Smooth muscle cell (in vitro differentiated cells): ENCODE results near the gene ZKSCAN5. TPM values are rescaled to one million over a fixed set of nuclear protein-coding genes. Genes with fewer than 3 reads are reported as not detected.

Experiments used
- DNase-seq: peaks from one replicate; lab custom pipeline; 2025; ENCODE audit not compliant: unreplicated experiment; lab: John Stamatoyannopoulos, UW
- H2AFZ ChIP-seq: fragments of 200-600 bp; sonication (generic); 2 replicates; pipeline ENCODE4 v1.6.0; 2016; ENCODE audit warnings: antibody characterized with exemption, low read depth, mild to moderate bottlenecking
- H3F3A ChIP-seq: fragments of 200-600 bp; sonication (generic); 2 replicates; pipeline ENCODE4 v1.6.0; 2017; ENCODE audit warnings: antibody characterized with exemption, low read depth
- H3K27ac ChIP-seq: fragments of 200-600 bp; sonication (generic); 2 replicates; pipeline ENCODE4 v1.5.1; 2016; ENCODE audit warnings: low read depth, mild to moderate bottlenecking
- H3K27me3 ChIP-seq: fragments of 200-600 bp; sonication (generic); 2 replicates; pipeline ENCODE4 v1.6.1; 2016; ENCODE audit warnings: low read depth, mild to moderate bottlenecking
- H3K36me3 ChIP-seq: fragments of 200-600 bp; sonication (generic); 2 replicates; pipeline ENCODE4 v1.5.1; 2016; ENCODE audit warnings: low read depth
- H3K4me1 ChIP-seq: fragments of 200-600 bp; sonication (generic); 2 replicates; pipeline ENCODE4 v1.5.1; 2016; ENCODE audit warnings: low read depth
- H3K4me2 ChIP-seq: fragments of 200-600 bp; sonication (generic); 2 replicates; pipeline ENCODE4 v1.6.0; 2016; ENCODE audit warnings: mild to moderate bottlenecking
- H3K4me3 ChIP-seq: fragments of 200-600 bp; sonication (generic); 2 replicates; pipeline ENCODE4 v1.5.1; 2016; ENCODE audit warnings: mild to moderate bottlenecking
- H3K79me2 ChIP-seq: fragments of 200-600 bp; sonication (generic); 2 replicates; pipeline ENCODE4 v1.6.0; 2016; ENCODE audit warnings: low read depth, mild to moderate bottlenecking
- H3K9ac ChIP-seq: fragments of 200-600 bp; sonication (generic); 2 replicates; pipeline ENCODE4 v1.6.0; 2016; ENCODE audit warnings: low read depth
- H3K9me3 ChIP-seq: fragments of 200-600 bp; sonication (generic); replicated peaks from 2 replicates; pipeline ENCODE4 v1.5.1; 2016; ENCODE audit warnings: low read depth
- H4K20me1 ChIP-seq: fragments of 200-600 bp; sonication (generic); 2 replicates; pipeline ENCODE4 v1.6.0; 2016; ENCODE audit warnings: low read depth
- WGBS: methylation state at CpG from one replicate; pipeline ENCODE4 v1.1.7; 2016; ENCODE audit warnings: low lambda C conversion rate; 5-methylcytosine and 5-hydroxymethylcytosine counted together
- polyA plus RNA-seq: library from polyadenylated mRNA; unstranded; fragments of >200 nt; fragmentation: Nextera tagmentation; extraction: Ambion mirVana; gene quantifications from 2 replicates; pipeline ENCODE4 v1.2.1, GENCODE V29; 2016
- total RNA-seq: library from RNA; depleted of rRNA; stranded (reverse); fragments of >200 nt; gene quantifications from 2 replicates; pipeline ENCODE4 v1.2.3, GENCODE V29; 2014
- TF ChIP-seq, protein P1 (sequence below): fragments of 200-600 bp; sonication (generic); IDR thresholded peaks from 2 replicates; pipeline ENCODE4 v1.5.1; 2017; ENCODE audit warnings: borderline replicate concordance, mild to moderate bottlenecking, antibody characterized with exemption; ENCODE audit not compliant: insufficient read depth, poor library complexity, severe bottlenecking

Gene ZKSCAN5
- total and polyA plus RNA-seq, 2 experiments from 2014 or later = 7.6 to 16.5 TPM

DNA sequence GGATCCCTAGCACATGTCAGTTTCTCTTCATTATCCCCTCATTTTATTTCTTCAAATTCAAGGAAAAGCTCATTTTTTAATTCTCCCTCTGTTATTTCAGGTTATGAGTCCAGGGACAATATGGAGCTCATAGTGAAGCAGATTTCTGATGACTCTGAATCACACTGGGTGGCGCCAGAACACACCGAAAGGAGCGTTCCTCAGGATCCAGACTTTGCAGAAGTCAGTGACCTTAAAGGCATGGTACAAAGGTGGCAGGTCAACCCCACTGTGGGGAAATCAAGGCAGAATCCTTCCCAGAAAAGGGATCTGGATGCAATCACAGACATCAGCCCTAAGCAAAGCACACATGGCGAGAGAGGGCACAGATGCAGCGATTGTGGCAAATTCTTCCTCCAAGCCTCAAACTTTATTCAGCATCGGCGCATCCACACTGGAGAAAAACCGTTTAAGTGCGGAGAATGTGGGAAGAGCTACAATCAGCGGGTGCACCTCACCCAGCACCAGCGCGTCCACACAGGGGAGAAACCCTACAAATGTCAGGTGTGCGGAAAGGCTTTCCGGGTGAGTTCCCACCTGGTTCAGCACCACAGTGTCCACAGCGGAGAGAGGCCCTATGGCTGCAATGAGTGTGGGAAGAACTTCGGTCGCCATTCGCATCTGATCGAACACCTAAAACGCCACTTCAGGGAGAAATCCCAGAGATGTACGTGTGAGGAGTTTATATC, 21.4 kb downstream of the ZKSCAN5 start:
- no peak for DNase-seq
- Histone ChIP-seq H2AFZ (no peak overlapping the region), H4K20me1 (no peaks in the 10 kb centered on the region), H3K4me3 (no peak overlapping the region), H3K4me2 (no peak overlapping the region), H3K27ac (no peak overlapping the region), H3K27me3 (no peaks in the 10 kb centered on the region), H3K9ac (no peak overlapping the region), H3K4me1 (no peaks in the 10 kb centered on the region), H3K79me2 (no peaks in the 10 kb centered on the region), H3F3A (no peaks in the 10 kb centered on the region), H3K36me3 (peaks cover 31% of the 10 kb centered on the region), H3K9me3 (peaks cover 19% of the 10 kb centered on the region)
- 97% methylated on average over 21 of the region's 21 CpGs for WGBS
- TF ChIP-seq, protein P1, sequence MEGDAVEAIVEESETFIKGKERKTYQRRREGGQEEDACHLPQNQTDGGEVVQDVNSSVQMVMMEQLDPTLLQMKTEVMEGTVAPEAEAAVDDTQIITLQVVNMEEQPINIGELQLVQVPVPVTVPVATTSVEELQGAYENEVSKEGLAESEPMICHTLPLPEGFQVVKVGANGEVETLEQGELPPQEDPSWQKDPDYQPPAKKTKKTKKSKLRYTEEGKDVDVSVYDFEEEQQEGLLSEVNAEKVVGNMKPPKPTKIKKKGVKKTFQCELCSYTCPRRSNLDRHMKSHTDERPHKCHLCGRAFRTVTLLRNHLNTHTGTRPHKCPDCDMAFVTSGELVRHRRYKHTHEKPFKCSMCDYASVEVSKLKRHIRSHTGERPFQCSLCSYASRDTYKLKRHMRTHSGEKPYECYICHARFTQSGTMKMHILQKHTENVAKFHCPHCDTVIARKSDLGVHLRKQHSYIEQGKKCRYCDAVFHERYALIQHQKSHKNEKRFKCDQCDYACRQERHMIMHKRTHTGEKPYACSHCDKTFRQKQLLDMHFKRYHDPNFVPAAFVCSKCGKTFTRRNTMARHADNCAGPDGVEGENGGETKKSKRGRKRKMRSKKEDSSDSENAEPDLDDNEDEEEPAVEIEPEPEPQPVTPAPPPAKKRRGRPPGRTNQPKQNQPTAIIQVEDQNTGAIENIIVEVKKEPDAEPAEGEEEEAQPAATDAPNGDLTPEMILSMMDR = no peak

DNA sequence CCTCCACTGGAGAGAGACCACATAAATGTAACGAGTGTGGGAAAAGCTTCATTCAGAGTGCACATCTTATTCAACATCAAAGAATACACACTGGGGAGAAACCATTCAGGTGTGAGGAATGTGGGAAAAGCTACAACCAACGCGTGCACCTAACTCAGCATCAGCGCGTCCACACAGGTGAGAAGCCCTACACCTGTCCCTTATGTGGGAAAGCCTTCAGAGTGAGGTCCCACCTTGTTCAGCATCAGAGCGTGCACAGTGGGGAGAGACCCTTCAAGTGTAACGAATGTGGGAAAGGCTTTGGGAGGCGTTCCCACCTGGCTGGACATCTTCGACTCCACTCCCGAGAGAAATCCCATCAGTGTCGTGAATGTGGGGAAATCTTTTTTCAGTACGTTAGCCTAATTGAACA, 26.9 kb downstream of the ZKSCAN5 start:
- no peak overlapping the region for H3K27ac ChIP-seq
- peaks cover 48% of the 10 kb centered on the region for H3K36me3 ChIP-seq
- H3K4me2 ChIP-seq = no peak overlapping the region
- no peak overlapping the region for H3K4me3 ChIP-seq
- no peaks in the 10 kb centered on the region for H3K4me1 ChIP-seq
- 98% methylated on average over 12 of the region's 12 CpGs for WGBS
- no peaks in the 10 kb centered on the region for H3K79me2 ChIP-seq
- DNase-seq = no peak
- TF ChIP-seq, protein P1 = no peak
- no peak overlapping the region for H3K9ac ChIP-seq
- H3K9me3 ChIP-seq = peaks cover 42% of the 10 kb centered on the region
- H2AFZ ChIP-seq = no peak overlapping the region
- no peaks in the 10 kb centered on the region for H4K20me1 ChIP-seq
- H3F3A ChIP-seq = no peaks in the 10 kb centered on the region
- H3K27me3 ChIP-seq = no peaks in the 10 kb centered on the region

DNA sequence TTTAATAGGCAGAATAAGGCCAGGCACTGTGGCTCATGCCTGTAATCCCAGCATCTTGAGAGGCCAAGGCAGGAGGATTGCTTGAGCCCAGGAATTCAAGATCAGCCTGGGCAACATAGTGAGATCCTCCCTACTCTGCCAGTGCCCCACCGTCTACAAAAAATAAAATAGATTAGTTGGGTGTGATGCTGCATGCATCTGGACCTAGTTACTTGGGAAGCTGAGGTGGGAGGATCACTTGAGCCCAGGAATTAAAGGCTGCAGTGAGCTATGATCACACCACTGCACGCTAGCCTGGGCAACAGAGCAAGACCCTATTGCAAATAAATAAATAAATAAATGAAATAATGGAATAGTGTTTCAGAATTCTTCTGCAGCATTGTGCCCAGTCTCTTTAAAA, 31.2 kb downstream of the ZKSCAN5 start:
- no peak overlapping the region for H3K4me2 ChIP-seq
- no peak for DNase-seq
- peaks cover 26% of the 10 kb centered on the region for H3K36me3 ChIP-seq
- H3K27ac ChIP-seq = no peak overlapping the region
- H3K9ac ChIP-seq = no peak overlapping the region
- H3F3A ChIP-seq = no peaks in the 10 kb centered on the region
- no peaks in the 10 kb centered on the region for H4K20me1 ChIP-seq
- no peak overlapping the region for H3K4me3 ChIP-seq
- TF ChIP-seq, protein P1 = no peak
- no peaks in the 10 kb centered on the region for H3K27me3 ChIP-seq
- H3K4me1 ChIP-seq = no peaks in the 10 kb centered on the region
- H3K9me3 ChIP-seq = peaks cover 28% of the 10 kb centered on the region
- H3K79me2 ChIP-seq = no peaks in the 10 kb centered on the region
- H2AFZ ChIP-seq = no peak overlapping the region
- WGBS = 95% methylated on average over 2 of the region's 2 CpGs

DNA sequence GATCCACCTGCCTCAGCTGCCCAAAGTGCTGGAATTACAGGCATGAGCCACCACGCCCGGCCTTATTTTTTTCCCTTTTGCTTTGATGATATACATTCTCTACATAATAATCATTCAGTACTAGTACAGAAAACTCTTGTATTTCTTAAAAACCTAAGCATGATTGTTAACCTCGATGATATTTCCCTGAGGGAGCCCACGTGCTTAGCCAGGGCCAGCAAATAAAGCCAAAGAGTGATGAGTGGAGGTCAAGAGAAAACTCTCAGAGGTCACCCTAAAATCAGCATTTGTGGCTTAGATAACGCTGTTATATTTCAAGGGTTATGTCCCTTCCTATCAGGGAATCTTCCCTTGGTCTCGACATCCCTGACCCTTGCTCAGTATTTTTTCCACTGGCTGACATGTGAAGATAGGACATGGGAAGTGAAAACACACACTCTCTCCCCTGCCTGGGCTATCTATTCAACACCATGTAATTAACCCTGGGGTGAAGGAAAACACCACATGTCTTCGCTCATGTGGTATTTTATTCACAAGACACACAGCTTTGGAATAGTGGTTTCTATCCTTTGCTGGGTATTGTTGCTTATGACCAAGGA, 34.9 kb downstream of the ZKSCAN5 start:
- H3K79me2 ChIP-seq = no peaks in the 10 kb centered on the region
- TF ChIP-seq, protein P1 = no peak
- no peak overlapping the region for H3K27ac ChIP-seq
- peaks cover 7% of the 10 kb centered on the region for H3K9me3 ChIP-seq
- no peak overlapping the region for H2AFZ ChIP-seq
- H4K20me1 ChIP-seq = no peaks in the 10 kb centered on the region
- no peaks in the 10 kb centered on the region for H3K36me3 ChIP-seq
- 92% methylated on average over 7 of the region's 7 CpGs for WGBS
- no peaks in the 10 kb centered on the region for H3K4me1 ChIP-seq
- H3K4me2 ChIP-seq = no peak overlapping the region
- no peaks in the 10 kb centered on the region for H3F3A ChIP-seq
- H3K4me3 ChIP-seq = no peak overlapping the region
- no peak overlapping the region for H3K9ac ChIP-seq
- no peak for DNase-seq
- no peaks in the 10 kb centered on the region for H3K27me3 ChIP-seq
